ENCODE results near the gene FANCM.
A peak's percentile ranks its signal among the peaks of the same experiment; 100 is the strongest.
"Not testable (repeated sequence)": the region's sequence is repeated elsewhere in the genome, so short reads cannot be mapped to it uniquely, and the experiment has no call there.

FANCM gene

GRCh38 chr14:45145214-45145613, 9.5 kb downstream of the FANCM start:
- DNase-seq = no peak

GRCh38 chr14:45149602-45150001, 13.9 kb downstream of the FANCM start:
- DNase-seq = no peak

- no peak for DNase-seq
Observed at GRCh38 chr14:45150386-45150890, 14.7 kb downstream of the FANCM start.

GRCh38 chr14:45156067-45156466, 20.3 kb downstream of the FANCM start:
- DNase-seq = peak; percentile 62

- DNase-seq = no peak
Observed at GRCh38 chr14:45169906-45170305, 34.2 kb downstream of the FANCM start.

GRCh38 chr14:45177076-45177475, 41.3 kb downstream of the FANCM start:
- no peak for DNase-seq

GRCh38 chr14:45181329-45181728, 45.6 kb downstream of the FANCM start:
- no peak for DNase-seq

- no peak for DNase-seq
Observed at GRCh38 chr14:45181806-45182205, 46.1 kb downstream of the FANCM start.

- DNase-seq = no peak
Observed at GRCh38 chr14:45185100-45185814, 49.5 kb downstream of the FANCM start.

- DNase-seq = no peak
Observed at GRCh38 chr14:45194964-45195363, 59.2 kb downstream of the FANCM start.

GRCh38 chr14:45198551-45198950, 62.8 kb downstream of the FANCM start:
- DNase-seq = no peak

- no peak for DNase-seq
Observed at GRCh38 chr14:45199230-45199629, 63.5 kb downstream of the FANCM start.

- DNase-seq = peak; percentile 42
Observed at GRCh38 chr14:45201905-45202304, 66.2 kb downstream of the FANCM start.

GRCh38 chr14:45204241-45204640, 68.5 kb downstream of the FANCM start:
- no peak for DNase-seq

- DNase-seq = no peak
Observed at GRCh38 chr14:45210159-45210558, 74.4 kb downstream of the FANCM start.

GRCh38 chr14:45211295-45211694, 75.6 kb downstream of the FANCM start:
- no peak for DNase-seq

- no peak for DNase-seq
Observed at GRCh38 chr14:45212231-45212630, 76.5 kb downstream of the FANCM start.

- not testable (repeated sequence) for DNase-seq
Observed at GRCh38 chr14:45213716-45214115, 78.0 kb downstream of the FANCM start.

- DNase-seq = not testable (repeated sequence)
Observed at GRCh38 chr14:45214341-45214740, 78.6 kb downstream of the FANCM start.

GRCh38 chr14:45222485-45223262, 86.9 kb downstream of the FANCM start:
- DNase-seq = no peak

- no peak for DNase-seq
Observed at GRCh38 chr14:45227566-45227965, 91.8 kb downstream of the FANCM start.

GRCh38 chr14:45238988-45239387, 103.3 kb downstream of the FANCM start:
- DNase-seq = no peak

GRCh38 chr14:45242706-45243105, 107.0 kb downstream of the FANCM start:
- DNase-seq = no peak

- DNase-seq = no peak
Observed at GRCh38 chr14:45246151-45246550, 110.4 kb downstream of the FANCM start.
